NOMO-1 (cell line): Measurements from ENCODE around the gene CRYGC.
"Not testable (repeated sequence)": the region's sequence is repeated elsewhere in the genome, so short reads cannot be mapped to it uniquely, and the experiment has no call there.

ENCODE experiments used
- DNase-seq, 2 experiments: peaks; one replicate each; lab custom pipeline; 2025; ENCODE audit not compliant: unreplicated experiment in 2 of 2; lab: John Stamatoyannopoulos, UW

CRYGC gene

DNA sequence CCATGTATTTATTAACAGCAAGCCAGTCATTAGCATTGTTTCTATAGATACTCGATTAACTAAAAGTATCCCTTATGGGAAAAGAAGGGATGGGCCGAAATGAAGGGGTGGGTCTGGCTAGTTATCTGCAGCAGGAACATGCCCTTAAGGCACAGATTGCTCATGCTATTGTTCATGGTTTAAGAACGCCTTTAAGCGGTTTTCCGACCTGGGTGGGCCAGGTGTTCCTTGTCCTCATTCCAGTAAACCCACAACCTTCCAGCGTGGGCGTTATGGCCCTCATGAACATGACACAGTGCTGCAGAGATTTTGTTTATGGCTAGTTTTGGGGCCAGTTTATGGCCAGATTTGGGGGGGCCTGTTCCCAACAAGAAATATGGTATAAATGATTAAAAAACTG lies 8.7 kb upstream of the CRYGC start:
- not testable (repeated sequence) for DNase-seq

DNA sequence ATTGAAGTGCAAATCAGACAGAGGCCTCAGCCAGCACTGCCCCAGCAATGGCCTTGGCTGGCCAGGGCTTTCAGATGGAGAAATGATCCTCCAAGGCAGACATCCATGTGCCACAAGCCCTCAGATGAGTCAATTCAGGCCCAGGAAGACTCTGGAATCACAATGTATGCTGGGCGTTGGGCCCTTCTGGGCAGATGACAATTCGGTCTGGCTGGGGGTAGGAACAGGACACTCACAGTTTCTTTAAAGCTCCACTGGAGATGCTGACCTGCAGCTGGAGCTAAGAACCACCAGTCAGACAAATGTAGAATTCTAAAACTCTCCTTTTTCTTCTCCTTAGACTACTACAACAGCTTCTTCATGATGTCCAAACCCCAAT lies 7.1 kb upstream of the CRYGC start:
- no peak for DNase-seq

DNA sequence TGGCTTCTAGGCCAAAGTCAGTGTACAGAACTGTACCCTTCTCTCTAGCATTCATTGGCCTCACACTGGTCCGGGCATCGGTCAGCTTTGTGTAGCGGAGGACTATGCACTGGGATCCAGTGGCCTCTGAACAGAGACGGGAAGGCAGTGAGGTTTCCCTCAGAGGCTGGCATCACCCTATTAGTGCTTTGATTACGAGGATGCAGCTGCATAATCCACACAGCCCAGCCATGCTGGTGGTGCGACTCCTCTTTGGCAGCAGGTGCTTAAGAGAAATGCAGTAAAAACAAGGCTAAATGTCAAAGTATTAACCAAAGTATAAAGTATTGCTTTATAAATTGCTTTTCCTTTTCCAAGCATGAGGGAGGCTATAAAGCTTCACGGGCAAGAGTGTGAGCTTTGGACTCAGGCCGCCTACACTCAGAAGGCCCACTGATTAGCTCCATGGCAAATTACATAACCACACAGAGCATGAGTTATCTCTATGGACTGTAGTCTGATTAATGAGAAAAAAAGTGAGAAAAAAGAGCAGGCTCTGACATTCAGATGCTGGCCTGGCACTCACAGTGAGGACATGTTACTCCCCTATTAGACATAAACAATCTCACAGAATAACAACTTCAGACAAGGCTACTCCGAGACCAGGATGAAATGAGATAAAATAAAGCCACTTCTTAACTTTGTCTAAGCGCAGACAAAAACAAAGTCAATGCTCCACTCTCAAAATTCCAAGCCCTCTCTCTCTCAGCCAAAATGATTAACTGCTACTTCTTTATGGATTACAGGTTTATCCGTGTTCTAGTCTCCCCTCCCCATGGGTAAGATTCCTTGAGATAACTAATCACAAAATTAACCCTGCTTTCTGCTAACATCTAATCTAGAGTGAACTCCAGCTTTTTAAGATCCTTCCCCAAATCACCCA lies 6.4 kb upstream of the CRYGC start:
- DNase-seq: no peak

DNA sequence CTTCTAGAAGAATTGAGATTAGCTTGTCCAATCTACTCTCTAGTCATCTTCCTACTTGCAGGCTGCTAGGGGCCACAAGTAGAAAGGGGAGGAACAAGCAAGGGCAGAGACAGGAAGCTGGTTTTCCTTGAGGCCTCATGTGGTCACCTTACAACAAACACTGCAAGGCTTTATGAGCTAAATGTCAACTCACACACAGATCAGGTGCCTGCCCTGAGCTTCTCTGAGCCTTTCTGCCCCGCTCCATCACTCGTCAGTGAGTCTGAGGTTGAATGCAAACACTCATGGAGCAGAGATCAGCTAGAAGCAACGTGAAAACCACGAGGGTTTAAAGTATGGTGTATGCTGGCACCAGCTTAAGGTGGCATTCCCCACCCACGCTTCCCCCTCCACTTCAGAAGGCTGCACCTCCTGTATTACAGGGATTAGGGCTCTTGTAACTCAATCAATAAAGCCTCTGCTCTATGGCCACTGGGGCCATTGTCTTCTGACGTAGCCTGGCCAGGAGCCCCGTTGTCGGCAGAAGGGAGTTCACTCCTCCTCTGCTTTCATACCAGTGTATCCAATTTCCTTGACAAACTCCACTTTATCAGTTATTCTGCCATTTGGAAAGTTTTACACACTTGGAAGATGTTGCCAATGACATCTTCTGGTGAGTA lies 5.4 kb upstream of the CRYGC start:
- DNase-seq: peak; percentile 59 to 64

DNA sequence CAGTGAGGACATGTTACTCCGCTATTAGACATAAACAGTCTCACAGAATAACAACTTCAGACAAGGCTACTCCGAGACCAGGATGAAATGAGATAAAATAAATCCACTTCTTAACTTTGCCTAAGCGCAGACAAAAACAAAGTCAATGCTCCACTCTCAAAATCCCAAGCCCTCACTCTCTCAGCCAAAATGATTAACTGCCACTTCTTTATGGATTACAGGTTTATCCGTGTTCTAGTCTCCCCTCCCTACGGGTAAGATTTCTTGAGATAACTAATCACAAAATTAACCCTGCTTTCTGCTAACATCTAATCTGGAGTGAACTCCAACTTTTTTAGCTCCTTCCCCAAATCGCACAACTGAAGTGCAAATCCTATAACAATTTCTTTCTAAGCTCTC lies 1.1 kb upstream of the CRYGC start:
- DNase-seq: no peak

DNA sequence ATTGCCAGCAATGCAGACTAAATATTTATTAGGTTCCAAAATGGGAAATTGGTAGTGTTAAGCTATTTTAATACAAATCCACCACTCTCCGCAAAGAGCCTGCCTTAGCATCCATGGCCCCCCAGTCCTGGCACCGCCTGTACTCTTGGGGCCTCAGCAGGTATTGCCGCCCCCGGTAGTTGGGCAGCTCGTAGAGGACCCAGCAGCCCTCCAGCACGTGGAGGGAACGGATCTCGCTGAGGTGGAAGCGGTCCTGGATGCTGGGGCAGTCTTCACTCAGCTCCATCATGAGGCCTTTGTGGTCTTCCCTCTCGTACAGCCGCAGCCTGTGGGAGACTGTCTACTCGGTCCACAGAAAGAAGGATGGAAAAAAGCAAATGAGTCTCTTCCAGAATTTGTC lies 1.5 kb downstream of the CRYGC start:
- no peak for DNase-seq

DNA sequence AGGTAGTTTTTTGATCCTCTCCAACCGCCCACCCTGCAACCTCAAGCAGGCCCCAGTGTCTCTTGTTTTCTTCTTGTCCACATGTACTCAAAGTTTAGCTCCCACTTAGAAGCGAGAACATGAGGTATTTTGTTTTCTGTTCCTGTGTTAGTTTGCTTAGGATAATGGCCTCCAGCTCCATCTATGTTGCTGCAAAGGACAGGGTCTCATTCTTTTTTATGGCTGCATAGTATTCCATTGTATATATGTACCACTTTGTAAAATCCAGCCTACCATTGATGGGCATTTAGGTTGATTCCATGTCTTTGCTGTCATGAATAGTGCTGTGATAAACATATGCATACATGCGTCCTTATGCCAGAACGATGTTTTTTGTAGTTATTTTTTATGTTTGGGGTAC lies 2.5 kb downstream of the CRYGC start:
- no peak for DNase-seq

DNA sequence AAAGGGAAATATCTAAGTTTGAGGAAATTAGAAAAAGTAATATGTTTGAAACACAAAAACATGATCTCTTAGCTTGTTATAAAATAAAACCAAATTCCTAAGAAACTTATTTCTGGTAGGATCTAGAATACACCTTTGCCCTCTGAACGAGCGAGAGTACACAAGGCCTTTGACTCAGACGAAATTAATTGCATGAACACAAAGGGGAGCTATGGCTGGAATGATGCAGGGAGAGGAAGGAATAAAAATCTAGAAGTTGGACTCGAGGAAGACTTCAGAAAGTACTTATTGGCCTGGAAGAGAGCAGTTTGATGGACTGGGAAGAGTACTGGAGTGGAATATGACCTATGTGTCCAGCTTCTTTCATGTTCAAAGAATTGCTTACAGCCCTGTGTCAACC lies 4.4 kb downstream of the CRYGC start:
- no peak for DNase-seq

DNA sequence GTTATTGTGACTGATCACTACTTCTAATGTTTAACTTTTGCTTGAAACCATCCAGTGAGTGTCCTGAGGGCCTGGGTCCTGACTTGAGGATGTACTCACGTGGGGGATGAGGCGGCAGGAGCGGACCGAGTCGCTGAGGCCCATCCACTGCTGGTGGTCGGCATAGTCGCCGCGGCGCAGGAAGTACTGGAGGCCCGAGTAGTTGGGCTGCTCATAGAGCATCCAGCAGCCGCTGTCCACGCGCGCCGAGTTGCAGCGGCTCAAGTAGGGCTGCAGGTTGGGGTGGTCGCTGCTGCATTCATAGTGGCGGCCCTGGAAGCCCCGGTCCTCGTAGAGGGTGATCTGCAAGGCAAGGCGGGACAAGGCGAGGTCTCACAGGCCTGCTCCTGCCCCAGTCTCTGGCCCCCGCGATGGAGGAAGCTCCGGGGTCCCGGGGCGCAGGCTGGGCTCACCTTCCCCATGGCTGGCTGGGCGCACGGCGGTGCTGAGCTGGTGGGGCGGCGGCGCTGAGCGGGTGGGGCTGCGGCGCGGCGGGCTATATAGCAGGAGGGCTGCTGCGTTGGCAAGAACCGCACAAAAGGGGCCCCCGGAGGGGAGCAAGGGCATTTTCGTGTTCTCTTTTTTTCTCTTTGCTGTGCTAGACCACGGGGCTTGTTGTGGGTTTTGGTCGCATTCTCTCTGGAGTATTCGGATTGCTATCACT lies 5.5 kb downstream of the CRYGC start, which contains the start of gene CRYGD:
Gene CRYGD (minus strand): TSS at position 512 of the 703 bp plus-strand sequence. CDS start 51 bp downstream, at position 461.
- peak in 1 of 2 experiments; percentile 17 for DNase-seq

DNA sequence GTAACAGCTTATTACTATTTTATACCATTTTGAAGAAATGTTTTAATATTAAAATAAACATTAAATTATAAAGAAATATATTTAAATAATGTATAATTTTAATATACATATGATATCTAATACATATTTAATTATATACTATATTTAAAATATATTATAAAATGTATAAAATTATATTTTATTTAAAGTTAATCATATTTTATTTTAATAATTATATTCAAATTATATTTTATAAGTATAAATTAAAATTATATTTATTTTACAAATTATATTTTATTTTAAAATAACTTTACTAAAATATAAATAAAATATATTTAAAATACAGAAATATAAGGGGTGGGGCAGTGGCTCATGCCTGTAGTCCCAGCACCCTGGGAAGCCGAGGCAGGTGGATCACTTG lies 7.4 kb downstream of the CRYGC start:
- no peak for DNase-seq

DNA sequence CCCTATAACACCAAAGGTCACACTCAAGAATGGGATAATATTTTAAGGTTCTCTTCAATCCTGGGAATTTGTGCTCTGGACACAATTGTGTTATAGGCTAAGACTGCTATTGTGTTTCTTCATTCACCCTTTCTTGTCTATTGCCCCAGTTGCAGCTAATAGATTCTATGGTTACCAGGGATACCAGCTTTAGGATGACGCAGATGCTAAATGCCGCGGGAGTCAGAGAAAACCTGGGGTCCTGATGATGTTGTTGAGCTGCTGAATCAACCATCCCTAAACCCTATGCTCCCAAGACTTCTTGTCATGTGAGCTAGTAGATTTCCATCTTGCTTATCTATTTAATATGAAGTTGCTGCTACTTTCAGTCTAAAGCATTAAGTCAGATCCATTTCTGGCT lies 10.7 kb downstream of the CRYGC start:
- no peak for DNase-seq

DNA sequence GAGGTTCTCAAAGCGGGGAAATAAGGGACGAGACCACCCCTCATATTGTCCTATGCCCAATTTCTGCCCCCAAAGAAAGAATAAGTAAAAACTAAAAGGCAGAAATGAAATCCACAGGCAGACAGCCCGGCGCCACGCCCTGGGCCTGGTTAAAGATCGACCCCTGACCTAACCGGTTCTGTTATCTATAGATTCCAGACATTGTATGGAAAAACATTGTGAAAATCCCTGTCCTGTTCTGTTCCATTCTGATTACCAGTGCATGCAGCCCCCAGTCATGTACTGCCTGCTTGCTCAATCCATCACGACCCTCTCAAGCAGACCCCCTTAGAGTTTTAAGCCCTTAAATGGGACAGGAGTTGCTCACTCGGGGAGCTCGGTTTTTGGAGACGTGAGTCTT lies 12.2 kb downstream of the CRYGC start:
- not testable (repeated sequence) for DNase-seq

DNA sequence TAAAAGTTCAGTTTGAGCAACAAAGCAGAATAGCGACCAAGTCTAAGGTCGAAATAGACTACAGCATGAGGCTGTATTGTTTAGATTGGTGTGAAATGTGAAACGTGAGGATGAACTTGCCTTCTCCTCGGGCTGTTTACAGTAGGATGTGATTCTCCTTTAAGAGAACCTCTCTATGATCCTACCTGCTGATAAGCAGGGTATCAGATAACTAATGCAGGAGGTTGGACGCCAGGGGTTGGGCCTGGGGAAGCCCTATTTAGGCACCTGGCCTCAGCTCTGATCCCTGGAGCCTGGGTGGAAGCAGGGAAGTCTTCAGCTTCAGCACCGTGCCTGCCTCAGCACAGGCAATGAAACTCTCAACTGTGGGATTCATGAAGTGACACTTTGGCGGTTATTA lies 16.7 kb downstream of the CRYGC start:
- DNase-seq: no peak

DNA sequence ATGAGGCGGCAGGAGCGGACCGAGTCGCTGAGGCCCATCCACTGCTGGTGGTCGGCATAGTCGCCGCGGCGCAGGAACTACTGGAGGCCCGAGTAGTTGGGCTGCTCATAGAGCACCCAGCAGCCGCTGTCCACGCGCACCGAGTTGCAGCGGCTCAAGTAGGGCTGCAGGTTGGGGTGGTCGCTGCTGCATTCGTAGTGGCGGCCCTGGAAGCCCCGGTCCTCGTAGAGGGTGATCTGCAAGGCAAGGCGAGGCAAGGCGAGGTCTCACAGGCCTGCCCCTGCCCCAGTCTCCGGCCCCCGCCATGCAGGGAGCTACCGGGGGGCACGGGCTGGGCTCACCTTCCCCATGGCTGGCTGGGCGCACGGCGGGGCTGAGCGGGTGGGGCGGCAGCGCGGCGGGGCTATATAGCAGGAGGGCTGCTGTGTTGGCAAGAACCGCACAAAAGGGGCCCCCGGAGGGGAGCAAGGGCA lies 17.3 kb downstream of the CRYGC start:
- DNase-seq: not testable (repeated sequence)

DNA sequence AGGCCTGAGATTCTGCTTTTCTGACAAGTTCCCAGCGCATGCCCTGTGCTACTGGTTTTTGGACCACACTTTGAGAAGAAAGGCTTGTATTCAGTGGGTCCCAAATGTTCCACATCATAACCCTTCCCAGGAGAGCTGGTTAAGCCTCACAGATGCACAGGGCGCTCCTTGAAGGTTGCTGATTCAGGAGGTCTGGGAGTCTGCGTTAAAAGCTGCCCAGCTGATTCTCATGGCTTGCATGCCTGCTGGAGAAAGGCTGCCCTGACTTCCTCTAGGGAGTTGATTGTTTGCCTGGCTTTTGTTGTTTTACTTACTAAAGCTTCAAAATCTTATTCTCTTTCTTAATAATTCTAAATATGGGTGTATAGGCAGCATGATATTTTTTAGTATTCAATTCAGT lies 26.0 kb downstream of the CRYGC start:
- no peak for DNase-seq

DNA sequence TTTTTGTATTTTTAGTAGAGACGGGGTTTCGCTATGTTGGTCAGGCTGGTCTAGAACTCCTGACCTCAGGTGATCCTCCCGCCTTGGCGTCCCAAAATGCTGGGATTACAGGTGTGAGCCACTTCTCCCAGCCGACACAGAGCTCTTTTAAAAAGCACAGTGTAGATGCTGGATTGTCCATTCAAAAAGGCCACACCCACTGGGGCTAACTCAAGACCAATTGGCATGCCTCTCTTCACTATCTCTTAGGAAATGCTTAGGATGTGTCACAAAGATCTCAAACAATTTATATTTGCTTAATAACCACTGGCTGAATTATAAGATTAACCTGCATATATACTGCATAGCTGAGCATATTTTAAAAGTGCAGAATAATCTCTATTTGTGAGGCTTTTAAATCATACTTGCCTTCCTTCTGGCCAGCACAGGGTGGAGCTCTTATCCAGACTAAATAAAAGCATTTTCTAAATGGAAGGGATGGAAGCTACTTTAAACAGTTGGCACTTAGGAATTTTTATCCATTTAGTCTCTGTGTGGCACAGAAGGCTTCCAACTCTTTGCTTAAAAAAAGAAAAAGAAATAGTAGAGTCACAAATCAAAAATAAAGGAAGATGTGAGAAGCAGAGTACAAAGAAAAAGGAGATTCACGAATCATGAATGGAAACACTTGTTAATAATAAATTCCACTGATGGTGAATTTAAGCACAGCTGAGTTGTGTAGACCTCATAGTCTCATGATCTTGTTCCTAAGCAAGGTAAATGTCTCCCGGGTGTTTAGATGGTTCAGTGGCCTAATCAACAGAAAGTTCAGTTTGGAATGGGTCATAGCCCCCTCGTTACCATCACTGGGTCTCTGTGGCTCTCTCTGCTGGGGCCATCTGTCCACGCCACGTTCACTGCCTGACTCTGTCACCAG lies 27.7 kb downstream of the CRYGC start:
- DNase-seq: no peak

DNA sequence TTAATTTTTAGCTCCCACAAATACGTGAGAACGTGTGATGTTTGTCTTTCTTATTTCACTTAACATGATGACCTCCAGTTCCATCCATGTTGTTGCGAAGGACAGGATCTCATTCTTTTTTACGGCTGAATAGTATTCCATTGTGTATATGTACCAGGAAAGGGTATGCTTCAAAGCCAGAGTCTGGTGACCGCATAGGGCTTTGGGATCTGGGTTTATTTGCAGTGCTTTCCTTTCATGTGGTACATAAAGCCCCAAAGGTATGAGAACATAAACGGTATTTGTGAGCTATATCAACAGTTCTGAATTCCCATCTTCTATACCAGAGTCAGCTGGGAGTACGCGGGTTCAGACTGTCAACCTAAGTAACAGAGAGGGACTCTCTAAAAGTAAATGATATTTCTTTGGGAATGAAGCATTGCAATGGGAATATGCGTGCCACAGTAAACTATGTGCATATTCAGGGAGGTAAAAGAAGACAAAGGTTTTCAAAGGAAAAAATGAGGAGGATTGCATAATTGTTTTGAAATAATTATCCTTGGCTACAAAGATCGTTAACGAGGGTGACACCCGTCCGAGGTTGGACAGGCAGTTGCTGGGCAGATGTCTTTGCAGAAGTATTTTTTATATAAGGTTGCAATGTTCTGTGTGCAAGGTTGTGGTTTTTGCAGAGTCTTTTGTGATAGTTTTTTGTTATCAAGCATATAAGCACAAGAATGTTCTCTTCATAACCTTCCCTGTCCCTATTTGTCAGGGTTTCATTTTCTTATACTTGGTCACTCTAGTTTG lies 29.8 kb downstream of the CRYGC start:
- peak; percentile 40 to 66 for DNase-seq

DNA sequence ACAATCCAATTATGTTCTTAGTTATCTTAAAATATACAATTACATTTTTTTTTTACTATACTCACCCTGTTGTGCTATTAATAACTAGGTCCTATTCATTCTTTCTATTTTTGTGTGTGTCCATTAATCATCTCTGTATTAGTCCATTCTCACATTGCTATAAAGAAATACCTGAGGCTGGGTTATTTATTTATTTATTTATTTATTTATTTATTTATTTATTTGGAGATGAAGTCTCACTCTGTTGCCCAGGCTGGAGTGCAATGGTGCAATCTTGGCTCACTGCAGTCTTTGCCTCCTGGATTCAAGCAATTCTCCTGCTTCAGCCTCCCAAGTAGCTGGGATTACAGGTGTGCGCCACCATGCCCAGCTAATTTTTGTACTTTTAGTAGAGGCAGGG lies 30.9 kb downstream of the CRYGC start:
- not testable (repeated sequence) for DNase-seq

DNA sequence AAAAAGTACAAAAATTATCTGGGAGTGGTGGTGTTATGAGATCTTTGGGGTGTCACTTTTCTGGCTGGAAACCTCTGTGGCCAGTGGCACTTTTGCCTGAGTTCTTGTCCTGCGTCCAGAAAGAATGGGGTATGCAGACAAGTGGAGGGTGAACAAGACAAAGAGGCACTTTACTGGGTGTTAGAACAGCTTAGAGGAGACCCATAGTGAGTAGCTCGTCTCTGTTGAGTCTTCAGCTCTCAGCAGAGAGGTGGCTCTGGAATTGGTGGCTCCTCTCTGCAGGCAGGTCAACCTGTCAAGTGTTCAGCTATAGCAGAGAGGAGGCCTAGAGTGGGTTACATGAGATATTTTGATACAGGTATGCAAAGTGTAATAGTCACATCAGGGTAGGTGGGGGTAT lies 31.4 kb downstream of the CRYGC start:
- DNase-seq: no peak

DNA sequence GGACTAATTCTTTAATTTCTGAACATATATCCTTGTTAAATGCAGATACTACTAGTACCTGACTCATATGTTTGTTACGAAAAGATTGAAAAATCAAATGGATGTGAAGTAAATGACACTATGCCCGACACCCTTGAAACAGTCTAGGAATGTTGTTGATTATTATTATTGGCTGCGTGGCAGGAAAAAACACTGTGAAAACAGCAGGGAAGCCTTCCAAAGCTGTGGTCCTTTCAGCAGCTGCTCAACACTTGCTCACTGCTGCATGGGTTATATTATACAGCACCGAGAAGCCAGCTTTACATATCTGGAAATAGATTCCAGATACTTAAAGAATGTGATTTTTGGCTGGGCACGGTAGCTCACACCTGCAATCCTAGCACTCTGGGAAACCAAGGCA lies 31.8 kb downstream of the CRYGC start:
- no peak for DNase-seq
